Caki2 (cell line): ENCODE measurements around the gene MRPL51. TPM values are rescaled to one million over a fixed set of nuclear protein-coding genes. Genes with fewer than 3 reads are reported as not detected.

Source experiments
- DNase-seq: peaks from one replicate; pipeline ENCODE4 v3.0.0-alpha.2; 2015; ENCODE audit warnings: low read depth
- in situ Hi-C: cut with HindIII; loops from 2 replicates; pipeline ENCODE4 v1.10.0; 2016; ENCODE audit warnings: low sequenced_read_pairs, low pct_unique_long_range_greater_than_20kb, mixed read lengths
- total RNA-seq: library from RNA; depleted of rRNA; stranded (reverse); fragments of >200 nt; shearing (Covaris generic); gene quantifications from 2 replicates; pipeline ENCODE4 v1.2.3, GENCODE V29; 2014; ENCODE audit warnings: low replicate concordance; rRNA removed

The MRPL51 gene
- total RNA-seq, 1 experiment from 2014 or later, result 400 TPM

DNA sequence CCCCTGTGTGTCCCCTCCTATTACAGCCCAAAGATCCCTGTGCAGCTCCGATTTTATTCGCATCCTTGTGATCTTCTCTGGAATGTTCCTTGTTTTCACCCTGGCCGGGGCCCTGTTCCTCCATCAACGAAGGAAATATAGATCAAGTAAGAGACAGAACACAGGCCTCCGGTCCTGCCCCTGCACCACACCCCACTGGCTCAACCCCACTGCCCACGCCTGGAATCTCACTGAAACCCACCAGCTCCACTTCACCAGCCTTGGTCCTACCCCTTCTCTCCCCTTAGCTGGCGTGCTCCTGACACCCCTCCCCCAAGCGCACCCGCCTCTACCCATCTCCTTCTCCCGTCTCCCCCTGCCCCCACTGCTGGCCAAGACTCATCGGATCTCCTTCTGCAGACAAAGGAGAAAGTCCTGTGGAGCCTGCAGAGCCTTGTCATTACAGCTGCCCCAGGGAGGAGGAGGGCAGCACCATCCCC, 42.2 kb downstream of the MRPL51 start:
- DNase-seq, result no peak
- in situ Hi-C loops, result no loop called here

DNA sequence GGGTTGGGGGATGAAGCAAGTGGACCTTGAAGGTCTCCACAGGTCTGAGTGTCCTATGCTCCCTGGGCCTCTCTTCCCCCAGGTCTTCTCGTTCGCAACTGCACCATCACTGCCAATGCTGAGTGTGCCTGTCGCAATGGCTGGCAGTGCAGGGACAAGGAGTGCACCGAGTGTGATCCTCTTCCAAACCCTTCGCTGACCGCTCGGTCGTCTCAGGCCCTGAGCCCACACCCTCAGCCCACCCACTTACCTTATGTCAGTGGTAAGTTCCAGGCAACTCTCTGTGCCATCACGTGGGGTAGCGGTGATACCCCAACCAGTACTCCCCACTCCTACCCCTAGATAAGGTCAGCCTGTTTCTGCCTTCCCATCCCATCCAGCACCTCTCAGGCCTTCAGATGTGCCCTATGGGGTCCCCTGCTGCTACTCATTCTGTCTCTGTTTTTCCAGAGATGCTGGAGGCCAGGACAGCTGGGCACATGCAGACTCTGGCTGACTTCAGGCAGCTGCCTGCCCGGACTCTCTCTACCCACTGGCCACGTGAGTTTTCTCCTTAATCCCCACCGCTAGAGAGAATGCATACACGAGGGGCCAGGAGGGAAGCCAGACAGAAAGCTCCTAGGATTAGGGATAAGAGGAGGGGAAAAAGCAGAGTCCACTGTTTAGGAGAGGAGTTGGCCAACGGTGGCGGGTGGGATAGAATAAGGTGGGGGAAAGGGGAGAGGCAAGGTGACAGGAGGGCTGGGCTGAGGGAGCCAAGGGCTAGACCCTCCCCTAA, 42.8 kb downstream of the MRPL51 start:
- in situ Hi-C loops, result no loop called here
- no peak for DNase-seq

DNA sequence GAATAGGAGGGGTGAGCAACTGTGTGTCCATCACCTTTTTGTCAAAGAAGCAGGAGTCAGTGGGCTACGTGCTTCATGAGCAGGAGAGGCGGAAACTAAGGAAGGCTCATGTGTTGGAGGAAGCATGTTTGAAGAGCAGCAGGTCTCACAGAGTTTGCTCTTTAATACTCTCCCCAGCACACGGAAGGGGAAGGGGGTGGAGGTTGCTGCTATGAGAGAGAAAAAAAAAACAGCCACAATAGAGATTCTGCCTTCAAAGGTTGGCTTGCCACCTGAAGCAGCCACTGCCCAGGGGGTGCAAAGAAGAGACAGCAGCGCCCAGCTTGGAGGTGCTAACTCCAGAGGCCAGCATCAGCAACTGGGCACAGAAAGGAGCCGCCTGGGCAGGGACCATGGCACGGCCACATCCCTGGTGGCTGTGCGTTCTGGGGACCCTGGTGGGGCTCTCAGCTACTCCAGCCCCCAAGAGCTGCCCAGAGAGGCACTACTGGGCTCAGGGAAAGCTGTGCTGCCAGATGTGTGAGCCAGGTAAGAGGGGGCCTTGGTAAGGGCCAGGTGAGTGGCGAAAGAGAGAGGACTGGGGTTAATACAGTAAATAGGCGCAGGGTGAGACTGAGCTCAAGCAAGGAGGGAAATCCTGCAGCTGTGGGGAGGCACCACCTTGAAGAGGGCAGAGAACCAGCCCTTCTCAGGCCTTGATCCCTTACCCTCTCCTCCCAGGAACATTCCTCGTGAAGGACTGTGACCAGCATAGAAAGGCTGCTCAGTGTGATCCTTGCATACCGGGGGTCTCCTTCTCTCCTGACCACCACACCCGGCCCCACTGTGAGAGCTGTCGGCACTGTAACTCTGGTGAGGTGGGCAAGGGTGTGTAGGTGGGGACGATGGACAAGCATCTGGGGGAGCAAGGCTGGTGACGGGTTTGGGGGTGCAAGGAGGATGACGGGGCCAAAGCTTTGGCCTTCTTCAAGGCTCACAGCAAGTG, 48.1 kb downstream of the MRPL51 start, which contains the start of gene CD27:
TSS of gene CD27 (plus strand) at position 252 of the 985 bp plus-strand sequence. CDS start at position 393, 141 bp downstream.
- in situ Hi-C loops, result no loop called here

DNA sequence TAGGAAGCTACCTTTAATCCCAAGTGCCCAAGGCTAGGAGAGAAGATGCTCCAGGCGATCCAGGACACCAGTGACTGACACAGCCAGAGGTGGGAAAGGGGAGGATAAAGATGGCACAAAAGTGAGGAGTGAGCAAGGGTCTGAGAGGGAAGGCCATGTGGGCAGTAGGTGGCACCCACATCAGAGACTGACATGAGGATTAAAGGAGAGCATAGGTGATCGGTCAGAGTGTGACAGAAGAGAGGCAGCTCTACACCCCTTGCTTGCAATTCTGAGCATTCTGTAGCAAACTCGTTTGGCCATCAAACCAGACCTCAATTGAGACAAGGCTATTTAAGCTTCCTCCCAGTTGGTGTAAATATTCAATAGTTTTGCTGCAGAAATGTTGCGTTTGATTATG, 49.0 kb downstream of the MRPL51 start:
- DNase-seq, result no peak
- in situ Hi-C loops, result no loop called here

More for the DNA sequence above, 48.1 kb downstream of the MRPL51 start, which contains the start of gene CD27:
- DNase-seq, result no peak

DNA sequence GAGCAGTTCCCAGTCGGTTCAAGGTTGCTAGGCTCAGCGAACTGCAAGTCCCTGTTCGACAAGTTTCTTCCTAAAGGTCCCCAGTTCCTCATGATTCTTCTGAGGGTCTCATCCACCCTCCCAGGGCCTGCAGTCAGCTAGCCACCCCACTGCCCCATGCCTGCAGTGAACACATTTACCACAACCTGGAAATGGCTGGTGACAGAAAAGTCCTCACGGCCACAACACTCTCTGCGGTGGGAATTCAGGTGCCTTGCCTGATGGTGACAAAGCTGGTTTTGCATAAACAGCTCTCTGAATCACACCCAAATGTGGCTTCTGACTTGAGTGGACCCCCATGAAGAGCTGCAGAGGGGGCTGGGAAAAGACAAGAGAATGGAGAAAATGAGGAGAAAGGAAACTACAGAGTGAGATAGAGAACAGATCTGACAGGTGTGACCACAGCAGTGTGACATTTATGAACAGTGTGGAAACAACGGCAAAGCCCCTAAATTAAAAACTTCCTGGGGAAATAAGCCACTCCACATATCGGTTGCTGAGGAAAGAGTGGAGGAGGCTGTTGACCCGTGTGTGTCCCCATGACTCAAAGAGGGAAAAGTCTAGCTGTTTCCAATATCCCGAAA, 49.6 kb downstream of the MRPL51 start:
- in situ Hi-C loops, result no loop called here
- DNase-seq, result no peak

DNA sequence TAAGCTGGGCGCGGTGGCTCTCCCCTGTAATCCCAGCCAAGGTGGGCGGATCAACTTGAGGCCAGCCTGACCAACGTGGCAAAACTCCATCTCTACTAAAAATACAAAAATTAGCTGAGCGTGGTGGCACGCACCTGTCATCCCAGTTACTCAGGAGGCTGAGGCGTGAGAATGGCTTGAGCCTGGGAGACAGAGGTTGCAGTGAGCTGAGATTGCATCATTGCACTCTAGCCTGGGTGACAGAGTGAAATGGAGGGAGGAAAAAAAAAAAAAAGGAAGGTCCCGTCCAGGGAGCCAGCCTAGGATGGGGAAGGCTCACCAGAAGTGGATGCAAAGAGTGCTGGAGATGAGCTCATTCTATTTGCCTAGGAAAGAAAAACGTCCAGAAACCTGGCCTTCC, 50.2 kb downstream of the MRPL51 start:
- in situ Hi-C loops, result no loop called here
- no peak for DNase-seq

Other genes starting within 250 kb of the MRPL51 start
- 1.0 and 2.0 TPM in 2 replicates for gene PLEKHG6, start 182.6 kb downstream of the MRPL51 start, total RNA-seq
- 121 and 171 TPM in 2 replicates for gene TNFRSF1A, start 151.2 kb downstream of the MRPL51 start, total RNA-seq
- 0.12 and 5.7 TPM in 2 replicates for gene SCNN1A, start 117.7 kb downstream of the MRPL51 start, total RNA-seq
- 102 and 136 TPM in 2 replicates for gene LTBR, start 109.1 kb downstream of the MRPL51 start, total RNA-seq
- not detected in 2 replicates for gene CD27, start 48.3 kb downstream of the MRPL51 start, total RNA-seq
- gene TAPBPL, start 41.2 kb downstream of the MRPL51 start, total RNA-seq, result 3.1 and 20.5 TPM in 2 replicates
- gene VAMP1, start 22.6 kb downstream of the MRPL51 start, total RNA-seq, result 11.0 and 16.2 TPM in 2 replicates
- 90.6 and 97.5 TPM in 2 replicates for gene NCAPD2, start 840 bp upstream of the MRPL51 start, total RNA-seq
- gene GAPDH, start 41.3 kb upstream of the MRPL51 start, total RNA-seq, result 10,373 and 12,033 TPM in 2 replicates
- 15.3 and 15.9 TPM in 2 replicates for gene IFFO1, start 62.8 kb upstream of the MRPL51 start, total RNA-seq
- 24.8 and 56.0 TPM in 2 replicates for gene NOP2, start 75.0 kb upstream of the MRPL51 start, total RNA-seq
- gene CHD4, start 114.1 kb upstream of the MRPL51 start, total RNA-seq, result 122 and 157 TPM in 2 replicates
- gene LPAR5, start 142.7 kb upstream of the MRPL51 start, total RNA-seq, result not detected in 2 replicates
- gene ACRBP, start 154.2 kb upstream of the MRPL51 start, total RNA-seq, result 1.9 TPM in 1 of 2 replicates, not detected in the other
- 23.2 and 35.3 TPM in 2 replicates for gene ING4, start 169.9 kb upstream of the MRPL51 start, total RNA-seq
- gene ZNF384, start 196.1 kb upstream of the MRPL51 start, total RNA-seq, result 23.8 and 26.5 TPM in 2 replicates
- not detected in 2 replicates for gene PIANP, start 207.6 kb upstream of the MRPL51 start, total RNA-seq
- 135 and 145 TPM in 2 replicates for gene COPS7A, start 230.8 kb upstream of the MRPL51 start, total RNA-seq